ENCODE measurements around the gene RTL1.

GRCh38 chr14:100875861-100876590 is 27.5 kb downstream of the RTL1 start:
- TF ChIP-seq CTCF (IDR thresholded peaks at IDR 0.05) (no peak), POLR2A (IDR thresholded peaks at IDR 0.05) (no peak), POLR2AphosphoS5 (IDR thresholded peaks at IDR 0.05) (no peak)

All from gastroesophageal sphincter (tissue), 3 donors.